SKM-1 treated with dmso at 0.1 percent for 144 hours (cell line): ENCODE measurements around the gene ATP6V1B1.
"Not testable (repeated sequence)": the region's sequence is repeated elsewhere in the genome, so short reads cannot be mapped to it uniquely, and the experiment has no call there.

Source experiments
- DNase-seq: peaks from one replicate; lab custom pipeline; 2025; ENCODE audit not compliant: unreplicated experiment; lab: John Stamatoyannopoulos, UW

The ATP6V1B1 gene

DNA sequence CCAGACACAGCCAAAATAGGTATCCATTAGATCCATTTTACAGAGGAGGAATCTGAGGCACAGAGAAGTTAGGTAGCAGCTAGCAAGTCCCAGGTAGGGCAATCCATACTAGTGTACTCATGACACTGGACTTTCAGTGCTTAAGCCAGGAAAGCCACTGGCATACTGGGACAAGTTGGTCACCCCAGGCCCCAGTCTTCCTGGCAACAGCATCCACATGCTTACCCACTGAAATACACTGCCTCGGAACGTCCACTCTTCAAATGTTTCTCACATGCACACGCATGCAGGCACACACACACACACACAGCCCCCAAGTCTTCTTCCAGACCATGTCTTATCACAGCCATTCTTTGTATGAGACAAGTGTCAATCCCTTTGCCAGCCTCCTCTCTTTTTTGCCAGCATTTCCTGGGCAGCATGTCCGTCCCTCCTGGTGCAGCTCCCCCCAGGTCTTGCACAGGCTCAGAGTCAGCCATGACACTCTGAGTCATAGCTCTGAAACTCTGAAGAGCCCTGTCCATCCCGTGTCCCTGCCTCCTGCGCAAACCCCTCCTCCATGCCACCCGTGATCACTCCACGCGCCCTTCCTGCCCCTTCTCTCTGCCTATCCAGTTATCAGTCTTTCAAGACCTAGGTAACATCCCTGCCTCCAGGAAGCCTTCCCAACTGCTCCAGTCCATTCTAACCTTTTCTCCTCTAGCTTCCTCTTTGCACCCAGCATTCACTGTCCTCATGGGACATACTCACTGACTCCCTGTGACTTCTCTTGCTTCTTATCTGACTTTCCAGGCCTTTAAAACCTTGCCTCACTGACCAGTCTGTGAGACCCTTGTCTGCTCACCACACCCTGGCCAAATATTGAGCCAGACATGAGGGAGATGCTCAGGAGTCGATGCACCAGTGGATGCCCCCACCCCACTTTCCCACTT, 69.8 kb downstream of the ATP6V1B1 start:
- no peak for DNase-seq

- no peak for DNase-seq
Observed at GRCh38 chr2:71006323-71006722, 70.6 kb downstream of the ATP6V1B1 start.

- DNase-seq, result no peak
Observed at GRCh38 chr2:71006955-71007799, 71.5 kb downstream of the ATP6V1B1 start.

DNA sequence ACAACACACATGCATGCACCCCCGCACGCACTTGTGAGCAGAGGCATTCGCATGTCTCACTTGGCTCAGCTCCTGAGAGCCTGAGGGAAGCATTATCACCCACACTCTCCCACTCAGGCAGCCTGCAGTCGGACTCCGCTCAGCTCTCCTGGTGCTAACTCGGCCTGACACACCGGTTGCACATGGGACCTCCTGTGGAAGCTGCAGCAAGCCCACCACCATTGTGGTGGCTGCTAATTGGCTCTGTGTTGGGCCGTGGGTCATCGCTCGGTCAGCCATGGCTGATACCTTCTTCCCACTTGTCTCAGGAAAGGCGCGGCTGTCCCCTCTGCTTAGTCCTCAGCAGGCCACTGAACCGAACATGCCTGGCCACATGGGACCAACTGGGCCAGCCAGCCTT, 72.6 kb downstream of the ATP6V1B1 start:
- no peak for DNase-seq

DNA sequence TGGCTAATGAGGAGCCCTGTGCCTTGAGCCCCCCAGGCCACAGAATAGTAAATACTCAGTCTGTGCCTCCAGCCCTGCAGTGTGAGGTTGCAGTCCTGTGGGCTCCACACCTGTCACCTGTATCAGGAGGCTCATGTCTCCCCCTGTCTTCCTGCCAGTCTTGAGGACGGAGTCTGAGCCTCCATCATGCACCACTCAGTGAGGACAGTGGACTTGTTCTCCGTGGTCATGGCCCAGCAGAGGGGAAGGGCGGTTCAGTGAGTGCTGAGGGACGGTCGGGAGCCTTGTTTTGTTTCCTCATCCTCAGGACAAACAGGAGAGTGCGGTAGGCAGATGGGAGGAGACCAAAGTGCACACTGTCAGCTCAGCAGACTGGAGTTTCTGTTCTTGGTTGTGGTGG, 76.1 kb downstream of the ATP6V1B1 start:
- not testable (repeated sequence) for DNase-seq
